NCI-H2171 treated with DMSO at 0.1 percent for 48 hours (cell line): Measurements from ENCODE around the gene FKBP2.

Source experiments
- DNase-seq: peaks from one replicate; lab custom pipeline; 2025; lab: John Stamatoyannopoulos, UW

Gene FKBP2

DNA sequence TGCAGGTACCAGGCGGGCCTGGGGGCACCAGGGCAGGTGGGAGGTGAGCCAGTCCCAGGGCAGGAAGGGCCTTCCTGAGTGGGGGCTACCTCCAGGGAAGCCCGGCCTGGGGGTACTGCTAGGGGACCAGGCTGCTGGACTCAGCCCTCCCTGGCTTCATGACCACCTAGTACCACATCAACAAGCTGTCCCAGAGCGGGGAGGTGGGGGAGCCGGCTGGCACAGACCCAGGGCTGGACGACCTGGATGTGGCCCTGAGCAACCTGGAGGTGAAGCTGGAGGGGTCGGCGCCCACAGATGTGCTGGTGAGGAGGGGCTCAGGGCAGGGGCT lies 21.6 kb upstream of the FKBP2 start:
- DNase-seq = no peak

DNA sequence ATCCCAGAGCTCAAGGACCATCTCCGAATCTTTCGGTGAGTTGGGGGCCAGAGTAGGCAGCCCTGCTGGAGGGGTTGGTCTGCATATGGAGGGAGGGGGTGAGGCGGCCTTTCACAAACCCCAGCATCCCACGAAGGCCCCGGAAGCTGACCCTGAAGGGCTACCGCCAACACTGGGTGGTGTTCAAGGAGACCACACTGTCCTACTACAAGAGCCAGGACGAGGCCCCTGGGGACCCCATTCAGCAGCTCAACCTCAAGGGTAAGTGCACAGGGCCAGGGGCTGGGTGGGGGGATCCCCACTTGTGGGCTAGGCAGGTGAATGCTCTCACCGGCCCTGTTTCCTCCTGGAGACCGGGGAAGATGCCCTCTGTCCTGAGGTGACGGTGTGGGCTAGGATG lies 21.1 kb upstream of the FKBP2 start:
- no peak for DNase-seq

DNA sequence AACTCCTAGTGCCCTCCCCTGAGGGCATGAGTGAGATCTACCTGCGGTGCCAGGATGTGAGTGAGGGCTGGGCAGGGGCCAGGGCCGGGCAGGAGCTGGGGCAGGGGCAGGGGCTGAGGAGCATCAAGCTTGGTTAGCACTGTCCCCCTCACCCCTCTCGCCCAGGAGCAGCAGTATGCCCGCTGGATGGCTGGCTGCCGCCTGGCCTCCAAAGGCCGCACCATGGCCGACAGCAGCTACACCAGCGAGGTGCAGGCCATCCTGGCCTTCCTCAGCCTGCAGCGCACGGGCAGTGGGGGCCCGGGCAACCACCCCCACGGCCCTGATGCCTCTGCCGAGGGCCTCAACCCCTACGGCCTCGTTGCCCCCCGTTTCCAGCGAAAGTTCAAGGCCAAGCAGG lies 20.6 kb upstream of the FKBP2 start:
- DNase-seq = no peak

DNA sequence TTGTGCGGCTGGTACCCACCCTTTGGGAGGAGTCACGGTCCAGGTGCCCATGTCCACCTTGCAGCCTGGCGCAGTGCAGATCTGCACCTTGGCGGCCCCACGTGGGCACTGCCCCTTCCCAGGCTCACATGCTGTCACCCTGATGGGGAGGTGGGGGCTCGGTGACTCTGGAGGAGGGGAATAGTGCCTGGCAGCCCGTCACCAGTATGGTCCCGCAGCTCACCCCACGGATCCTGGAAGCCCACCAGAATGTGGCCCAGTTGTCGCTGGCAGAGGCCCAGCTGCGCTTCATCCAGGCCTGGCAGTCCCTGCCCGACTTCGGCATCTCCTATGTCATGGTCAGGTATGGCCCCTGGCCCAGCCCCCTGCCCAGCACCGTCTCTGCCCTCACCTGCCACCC lies 20.1 kb upstream of the FKBP2 start:
- no peak for DNase-seq

DNA sequence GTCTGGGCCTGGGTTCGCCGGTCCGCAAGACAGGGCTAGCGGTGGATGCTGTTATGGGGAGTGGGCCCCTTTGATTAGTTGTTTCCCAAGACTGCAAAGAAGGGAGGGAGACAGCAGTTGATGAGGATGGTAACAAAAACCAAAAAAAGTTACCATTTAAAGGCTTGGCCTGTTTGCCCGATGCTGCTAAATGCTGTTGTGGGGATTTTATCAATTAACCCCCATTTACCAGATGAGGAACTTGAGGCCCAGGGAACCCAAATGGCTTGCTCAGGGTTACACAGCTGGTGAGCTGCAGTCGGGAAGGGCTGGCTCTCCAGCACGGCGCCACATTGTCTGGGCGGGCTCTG lies 18.3 kb upstream of the FKBP2 start:
- DNase-seq = no peak

DNA sequence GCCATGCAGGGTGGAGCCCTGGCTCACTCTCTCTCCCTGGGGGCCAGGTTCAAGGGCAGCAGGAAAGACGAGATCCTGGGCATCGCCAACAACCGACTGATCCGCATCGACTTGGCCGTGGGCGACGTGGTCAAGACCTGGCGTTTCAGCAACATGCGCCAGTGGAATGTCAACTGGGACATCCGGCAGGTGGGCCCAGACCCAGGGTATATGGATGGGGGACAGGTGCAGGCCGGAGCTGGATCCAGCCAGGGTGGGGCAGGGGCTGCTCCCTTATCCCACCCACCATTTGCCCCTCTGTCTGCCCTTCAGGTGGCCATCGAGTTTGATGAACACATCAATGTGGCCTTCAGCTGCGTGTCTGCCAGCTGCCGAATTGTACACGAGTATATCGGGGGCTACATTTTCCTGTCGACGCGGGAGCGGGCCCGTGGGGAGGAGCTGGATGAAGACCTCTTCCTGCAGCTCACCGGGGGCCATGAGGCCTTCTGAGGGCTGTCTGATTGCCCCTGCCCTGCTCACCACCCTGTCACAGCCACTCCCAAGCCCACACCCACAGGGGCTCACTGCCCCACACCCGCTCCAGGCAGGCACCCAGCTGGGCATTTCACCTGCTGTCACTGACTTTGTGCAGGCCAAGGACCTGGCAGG lies 17.8 kb upstream of the FKBP2 start:
- no peak for DNase-seq

DNA sequence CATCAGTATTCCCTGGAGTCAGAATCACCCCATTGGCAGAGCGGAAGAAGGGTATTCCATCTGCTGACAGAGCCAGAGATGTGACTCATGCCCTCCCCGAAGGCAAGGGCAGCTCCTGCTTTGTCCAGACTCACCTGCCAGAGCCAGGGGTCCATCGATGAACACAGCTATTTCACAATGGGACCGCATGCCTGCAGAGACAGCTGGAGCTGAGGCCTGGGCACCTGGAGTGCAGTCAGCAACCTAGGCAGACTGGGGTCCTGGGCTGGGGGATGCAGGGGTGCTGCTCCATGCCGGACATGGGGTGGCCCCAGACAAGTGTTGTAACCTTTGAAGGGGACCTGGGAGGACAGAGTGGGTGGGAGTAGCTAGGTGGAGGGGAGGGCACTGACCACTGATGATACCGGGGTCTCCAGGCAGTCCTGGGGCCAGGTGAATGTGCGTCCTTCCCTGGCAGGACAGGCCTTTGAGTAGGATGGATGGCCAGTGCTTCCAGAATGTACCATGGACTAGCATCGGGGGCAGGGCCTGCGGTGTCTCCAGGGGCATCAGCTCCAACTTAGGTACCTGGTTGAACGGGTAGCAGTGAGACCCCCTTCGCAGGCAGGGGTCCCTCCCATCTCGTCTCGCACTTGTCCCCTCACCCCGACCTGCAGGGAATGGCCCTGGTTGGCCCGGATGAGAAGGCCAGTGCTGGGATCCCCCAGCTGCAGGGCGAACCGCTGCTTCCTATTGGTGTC lies 16.6 kb upstream of the FKBP2 start:
- DNase-seq = no peak

DNA sequence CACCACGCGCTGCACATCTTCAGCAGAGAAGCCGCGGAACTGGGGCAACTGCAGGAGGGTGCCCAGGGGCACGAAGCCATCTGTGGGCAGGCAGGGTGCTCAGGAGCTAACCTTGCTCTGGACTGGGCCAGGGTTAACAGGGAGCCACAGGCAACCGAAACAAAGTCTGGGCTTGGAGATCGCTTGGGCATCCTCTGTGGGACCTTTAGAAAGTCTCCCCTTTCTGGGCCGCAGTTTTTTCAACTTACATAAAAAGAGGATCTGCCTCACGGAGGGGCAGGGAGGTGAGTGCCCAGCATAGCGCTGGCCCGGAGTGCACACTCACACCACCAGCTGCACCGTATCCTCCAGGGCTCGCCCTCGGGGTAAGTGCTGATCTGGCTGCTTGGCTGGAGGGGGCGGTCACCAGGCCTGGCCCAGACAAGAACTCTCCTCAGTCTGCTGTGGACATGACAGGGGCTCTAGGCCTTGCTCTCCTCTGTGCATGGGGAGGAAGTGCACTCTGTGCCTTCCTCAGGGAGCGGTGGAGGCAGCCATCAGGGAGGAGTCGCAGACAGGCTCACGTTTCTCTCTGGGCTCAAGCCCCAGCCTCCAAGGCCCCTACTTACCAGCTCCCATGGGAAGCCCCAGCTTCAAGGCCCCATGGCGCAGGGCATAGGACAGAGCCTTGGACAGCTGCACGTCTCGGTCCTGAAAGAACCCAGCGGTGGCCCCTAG lies 15.8 kb upstream of the FKBP2 start:
- no peak for DNase-seq

DNA sequence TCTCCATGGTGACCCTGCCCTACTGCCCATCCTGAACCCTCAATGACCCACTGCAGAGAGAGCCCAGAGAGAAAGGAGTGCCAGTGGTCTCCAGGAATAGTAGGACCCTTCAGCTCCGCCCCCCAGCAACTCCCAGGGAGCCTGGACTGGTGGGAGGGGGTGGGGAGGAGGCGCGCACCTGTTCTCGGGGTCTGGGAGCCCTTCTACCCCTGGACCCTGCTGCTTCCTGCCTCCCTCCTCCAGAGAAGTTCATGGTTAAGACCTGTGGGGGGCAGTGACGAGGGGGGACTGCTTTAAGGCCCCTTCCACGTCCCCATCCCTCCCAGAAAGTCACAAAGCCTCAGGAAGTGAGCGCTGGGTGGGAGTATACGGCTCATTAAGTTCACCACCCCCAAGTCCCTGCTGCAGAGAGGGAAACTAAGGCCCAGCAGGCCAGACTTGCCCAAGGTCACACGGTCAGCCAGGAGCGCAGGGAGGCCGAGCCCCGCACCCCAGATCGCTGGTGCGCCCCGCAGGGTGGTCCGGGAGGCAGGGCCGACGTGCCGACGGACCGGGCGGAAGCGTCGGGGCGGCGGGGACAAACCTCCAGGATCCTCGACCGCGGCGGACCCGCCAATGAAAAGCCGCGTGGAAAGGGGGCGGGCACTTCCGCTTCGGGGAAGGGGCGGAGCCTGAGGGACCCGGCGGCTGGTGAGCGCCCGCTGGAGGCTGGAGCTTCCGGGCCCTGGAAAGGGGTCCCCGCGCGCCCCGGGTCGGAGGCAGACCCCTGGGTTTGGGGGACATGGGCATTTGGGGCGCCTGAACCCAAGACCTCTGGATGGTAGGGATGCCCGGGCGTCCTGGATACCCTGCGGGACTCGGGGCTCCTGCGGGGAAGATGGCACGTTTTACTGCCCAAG lies 15.0 kb upstream of the FKBP2 start, which contains the start of the genes NUDT22 and TRPT1:
Gene NUDT22, plus strand, starts transcription at position 667 of the 899 bp plus-strand sequence. CDS start 379 bp downstream, outside the sequence.
Gene TRPT1, minus strand, starts transcription at position 579 of the 899 bp plus-strand sequence. Its CDS starts 326 bp downstream, at position 253.
- DNase-seq = peak; percentile 83

DNA sequence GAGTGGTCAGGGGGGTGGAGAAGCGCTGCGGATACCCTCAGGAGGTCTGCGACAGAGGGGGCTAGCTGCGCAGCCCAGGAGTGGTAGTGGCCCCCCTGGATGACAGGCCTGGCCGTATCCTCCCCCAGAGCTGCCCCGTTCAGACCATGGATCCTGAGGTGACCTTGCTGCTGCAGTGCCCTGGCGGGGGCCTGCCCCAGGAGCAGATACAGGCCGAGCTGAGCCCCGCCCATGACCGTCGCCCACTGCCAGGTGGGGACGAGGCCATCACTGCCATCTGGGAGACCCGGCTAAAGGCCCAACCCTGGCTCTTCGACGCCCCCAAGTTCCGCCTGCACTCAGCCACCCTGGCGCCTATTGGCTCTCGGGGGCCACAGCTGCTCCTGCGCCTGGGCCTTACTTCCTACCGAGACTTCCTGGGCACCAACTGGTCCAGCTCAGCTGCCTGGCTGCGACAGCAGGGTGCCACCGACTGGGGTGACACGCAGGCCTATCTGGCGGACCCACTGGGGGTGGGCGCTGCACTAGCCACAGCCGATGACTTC lies 14.3 kb upstream of the FKBP2 start:
- DNase-seq = peak; percentile 52

DNA sequence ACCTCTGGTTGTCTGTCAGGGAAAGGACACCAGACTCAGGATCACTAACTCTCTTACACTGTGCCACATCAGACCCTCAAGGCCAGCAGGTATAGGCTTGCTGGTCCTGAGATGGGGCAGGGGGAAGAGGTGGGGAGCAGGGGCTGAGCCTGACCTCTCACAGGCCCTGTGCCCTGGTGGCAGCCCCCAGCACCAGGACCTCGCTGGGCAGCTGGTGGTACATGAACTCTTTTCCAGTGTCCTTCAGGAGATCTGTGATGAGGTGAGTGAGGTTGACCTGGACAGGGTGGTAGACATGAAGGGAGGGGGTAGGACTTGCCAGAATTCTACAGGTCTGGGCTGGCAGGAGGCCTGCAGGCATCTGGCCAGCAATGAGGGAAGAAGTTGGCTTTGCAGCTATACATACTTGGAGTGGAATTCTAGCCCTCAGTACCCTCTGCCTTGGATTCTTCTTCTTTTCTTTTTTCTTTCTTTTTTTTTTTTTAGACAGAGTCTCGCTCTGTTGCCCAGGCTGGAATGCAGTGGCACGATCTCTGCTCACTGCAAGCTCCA lies 13.4 kb upstream of the FKBP2 start:
- no peak for DNase-seq

DNA sequence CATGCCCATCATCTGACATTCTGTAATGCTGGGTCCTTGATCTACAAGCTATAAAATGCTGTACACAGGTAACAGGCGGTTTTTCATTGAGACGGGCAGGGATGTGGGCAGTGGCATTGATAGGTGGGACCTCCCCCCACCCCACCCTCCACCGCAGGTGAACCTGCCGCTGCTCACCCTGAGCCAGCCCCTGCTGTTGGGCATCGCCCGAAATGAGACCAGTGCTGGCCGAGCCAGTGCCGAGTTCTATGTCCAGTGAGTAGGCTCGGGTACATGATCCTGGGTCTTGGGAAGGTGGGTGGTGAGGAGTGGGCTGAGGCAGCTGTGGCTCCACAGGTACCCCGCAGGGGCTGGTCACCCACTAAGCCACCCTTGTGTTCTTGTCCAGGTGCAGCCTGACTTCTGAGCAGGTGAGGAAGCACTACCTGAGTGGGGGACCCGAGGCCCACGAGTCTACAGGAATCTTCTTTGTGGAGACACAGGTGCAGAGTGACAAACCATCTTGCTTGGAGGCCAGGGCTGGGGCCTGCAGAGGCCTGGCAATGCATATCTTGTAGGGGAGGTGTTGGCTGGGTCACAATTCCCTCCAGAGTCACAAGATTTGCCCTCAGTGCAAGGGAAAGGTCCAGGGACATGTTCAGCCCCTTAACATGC lies 11.7 kb upstream of the FKBP2 start:
- DNase-seq = no peak

DNA sequence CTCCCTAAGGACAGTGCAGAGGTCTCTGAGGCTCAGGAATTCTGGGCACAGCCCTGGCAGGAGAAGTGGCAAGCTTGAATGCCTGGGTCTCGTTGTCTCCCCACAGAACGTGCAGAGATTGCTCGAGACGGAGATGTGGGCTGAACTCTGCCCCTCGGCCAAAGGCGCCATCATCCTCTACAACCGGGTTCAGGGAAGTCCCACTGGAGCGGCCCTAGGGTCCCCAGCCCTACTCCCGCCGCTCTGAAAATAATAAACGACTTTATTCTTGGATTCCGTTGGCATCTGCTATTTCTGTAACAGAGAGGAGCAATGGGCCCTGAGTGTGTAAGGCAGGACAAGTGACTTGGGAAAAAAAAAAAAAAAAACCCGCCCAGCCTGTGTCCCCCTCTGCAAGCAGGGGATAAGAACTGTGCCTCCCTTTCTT lies 11.1 kb upstream of the FKBP2 start:
- no peak for DNase-seq

DNA sequence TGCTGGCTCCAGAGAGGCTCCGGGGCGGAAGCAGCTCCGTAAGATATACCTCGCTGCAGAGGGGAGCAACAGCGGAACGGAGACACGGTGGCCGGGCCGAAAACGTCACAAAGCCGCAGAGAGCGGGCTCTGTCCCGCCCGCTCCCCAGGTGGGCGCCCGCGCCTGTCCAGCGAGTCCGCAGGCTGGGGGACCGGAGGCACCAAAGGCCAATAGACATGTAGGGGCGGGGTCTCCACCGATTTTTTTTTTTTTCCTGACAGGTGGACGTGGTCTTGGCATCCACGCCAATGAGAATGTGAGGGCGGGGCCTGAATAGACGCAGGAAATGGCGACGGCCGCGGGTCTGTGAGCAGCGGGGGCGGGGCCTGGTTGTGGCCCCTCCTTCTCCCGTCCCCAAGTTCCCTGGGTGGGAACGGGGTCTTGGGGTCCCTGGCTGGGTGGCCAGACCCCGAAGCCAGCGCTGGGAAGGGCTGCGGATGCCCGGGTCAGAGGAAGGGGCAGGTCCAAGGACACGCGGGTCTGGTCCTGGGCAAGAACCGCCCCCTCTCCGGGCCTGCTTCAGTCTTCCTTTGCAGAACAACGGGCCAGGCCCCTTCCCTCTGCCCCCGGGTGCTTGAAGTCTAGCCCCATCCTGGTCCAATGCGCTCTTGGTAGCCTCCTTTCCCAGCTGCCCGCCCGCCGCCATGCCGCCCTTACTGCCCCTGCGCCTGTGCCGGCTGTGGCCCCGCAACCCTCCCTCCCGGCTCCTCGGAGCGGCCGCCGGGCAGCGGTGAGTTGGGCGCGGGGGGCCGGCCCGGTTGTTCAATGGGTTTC lies 10.5 kb upstream of the FKBP2 start, which contains the start of gene DNAJC4:
Gene DNAJC4, plus strand, starts transcription at position 378 of the 814 bp plus-strand sequence. Its CDS starts 307 bp downstream, at position 685.
- DNase-seq = peak; percentile 91

DNA sequence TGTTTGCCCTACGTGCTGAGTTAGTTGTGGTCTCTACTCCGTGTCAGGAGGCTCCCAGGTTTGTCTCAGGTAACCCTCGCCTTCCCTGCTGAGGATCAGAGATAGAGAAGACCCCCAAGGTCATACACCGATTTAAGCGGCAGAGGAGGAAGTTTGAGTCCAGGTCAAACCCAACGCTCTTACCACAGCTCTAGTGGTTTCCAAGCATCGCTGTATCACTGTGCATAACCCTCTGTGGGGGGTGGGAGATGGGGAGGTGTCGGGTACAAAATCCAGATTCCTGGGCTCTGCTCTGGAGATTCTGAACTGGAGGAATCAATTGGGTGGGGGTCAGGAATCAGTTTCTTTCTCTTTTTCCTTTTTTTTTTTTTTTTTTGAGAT lies 9.9 kb upstream of the FKBP2 start:
- no peak for DNase-seq

DNA sequence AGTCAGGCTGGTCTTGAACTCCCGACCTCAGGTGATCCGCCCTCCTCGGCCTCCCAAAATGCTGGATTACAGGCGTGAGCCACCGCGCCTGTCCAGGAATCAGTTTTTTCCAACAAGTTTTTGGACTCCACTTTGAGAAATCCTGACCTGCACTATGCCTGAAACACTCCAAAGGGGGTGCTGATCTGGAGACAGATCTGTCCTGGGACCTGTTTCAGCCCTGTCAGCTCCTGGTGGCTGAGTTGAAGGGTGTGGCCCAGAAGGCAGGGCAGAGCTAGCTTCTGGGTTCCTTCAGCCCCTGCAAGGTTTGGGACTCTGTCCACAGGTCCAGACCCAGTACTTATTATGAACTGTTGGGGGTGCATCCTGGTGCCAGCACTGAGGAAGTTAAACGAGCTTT lies 9.3 kb upstream of the FKBP2 start:
- DNase-seq = no peak

DNA sequence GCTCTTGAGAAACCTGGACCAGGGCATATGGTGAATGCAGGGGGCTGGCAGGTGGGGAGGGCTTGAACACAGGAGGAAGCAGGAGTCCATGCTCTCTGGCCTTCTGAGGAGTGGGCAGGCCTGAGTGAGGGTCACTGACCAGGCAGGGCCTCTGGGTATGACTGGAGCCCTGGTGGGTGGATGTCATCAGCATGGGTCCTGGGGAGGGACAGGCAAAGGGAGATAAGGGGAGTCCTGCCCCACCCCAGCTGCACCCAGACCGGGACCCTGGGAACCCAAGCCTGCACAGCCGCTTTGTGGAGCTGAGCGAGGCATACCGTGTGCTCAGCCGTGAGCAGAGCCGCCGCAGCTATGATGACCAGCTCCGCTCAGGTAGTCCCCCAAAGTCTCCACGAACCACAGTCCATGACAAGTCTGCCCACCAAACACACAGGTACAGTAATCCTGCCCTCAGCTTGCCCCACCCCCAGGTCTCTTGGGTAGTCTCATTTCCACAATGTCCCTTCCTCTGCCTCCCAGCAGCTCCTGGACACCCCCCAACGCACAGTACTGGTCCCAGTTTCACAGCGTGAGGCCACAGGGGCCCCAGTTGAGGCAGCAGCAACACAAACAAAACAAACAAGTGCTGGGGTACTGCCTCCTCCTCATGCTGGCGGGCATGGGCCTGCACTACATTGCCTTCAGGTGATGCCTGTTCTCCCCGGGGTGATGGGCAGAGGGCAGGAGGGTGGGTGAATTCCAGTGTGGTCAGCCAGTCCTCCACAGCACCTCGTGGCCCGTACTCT lies 8.5 kb upstream of the FKBP2 start:
- DNase-seq = no peak

DNA sequence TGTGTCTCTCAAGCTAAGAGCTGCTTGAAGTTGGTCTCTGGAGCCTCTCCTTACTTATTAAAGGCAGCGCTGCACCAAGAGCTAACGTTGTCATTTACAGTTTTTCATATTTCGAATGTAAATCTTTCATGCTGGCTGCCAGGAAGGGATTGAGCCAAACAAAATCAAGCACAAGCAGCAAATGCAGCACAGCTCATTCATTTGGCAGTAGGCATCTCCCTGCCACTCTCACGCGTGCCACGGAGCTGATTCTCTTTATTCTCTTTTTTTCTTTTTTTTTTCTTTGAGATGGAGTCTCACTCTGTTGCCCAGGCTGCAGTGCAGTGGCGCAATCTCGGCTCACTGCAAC lies 8.0 kb upstream of the FKBP2 start:
- no peak for DNase-seq

DNA sequence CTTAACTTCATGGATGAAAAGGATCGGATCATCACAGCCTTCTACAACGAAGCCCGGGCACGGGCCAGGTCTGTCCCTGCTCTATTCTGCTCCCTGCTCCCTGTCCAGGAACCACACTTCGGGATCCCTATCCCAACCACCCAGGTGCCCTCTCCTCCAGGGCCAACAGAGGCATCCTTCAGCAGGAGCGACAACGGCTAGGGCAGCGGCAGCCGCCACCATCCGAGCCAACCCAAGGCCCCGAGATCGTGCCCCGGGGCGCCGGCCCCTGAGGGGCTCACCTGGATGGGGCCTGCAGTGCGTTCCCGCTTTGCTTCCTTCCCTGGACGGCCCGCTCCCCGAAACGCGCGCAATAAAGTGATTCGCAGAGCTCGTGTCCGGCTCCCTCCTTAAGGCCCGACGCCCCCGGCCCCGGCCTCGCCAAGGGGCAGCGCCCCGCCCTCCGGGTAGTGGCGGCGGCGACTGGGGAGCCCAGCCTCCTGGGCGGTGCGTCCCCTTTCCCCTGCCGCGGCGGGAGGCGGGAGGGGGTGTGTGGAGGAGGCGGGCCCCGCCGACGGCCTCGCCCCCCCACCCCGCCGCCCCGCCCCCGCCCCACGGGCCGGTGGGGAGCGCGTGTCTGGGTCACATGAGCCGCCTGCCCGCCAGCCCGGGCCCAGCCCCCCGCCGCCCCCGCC lies 6.8 kb upstream of the FKBP2 start, which contains the start of gene VEGFB:
Gene VEGFB, plus strand, starts transcription at position 672 of the 674 bp plus-strand sequence. CDS start 250 bp downstream, outside the sequence.
- DNase-seq = peak; percentile 52
